A204.1 (cell line): Measurements from ENCODE around the gene CA4.

ENCODE experiments used
- FAIRE-seq: peaks from 2 replicates; lab custom pipeline; 2012; peaks lifted over from hg19 to GRCh38; lab: Jason Lieb, UNC

CA4 gene

GRCh38 chr17:60130466-60130865 is 19.3 kb upstream of the CA4 start:
- no peak for FAIRE-seq

- FAIRE-seq, result no peak
Measured at GRCh38 chr17:60134396-60135150, 15.2 kb upstream of the CA4 start.

GRCh38 chr17:60135151-60135950 is 14.4 kb upstream of the CA4 start:
- no peak for FAIRE-seq

- no peak for FAIRE-seq
Measured at GRCh38 chr17:60135951-60136666, 13.7 kb upstream of the CA4 start.

- no peak for FAIRE-seq
Measured at GRCh38 chr17:60137731-60138130, 12.0 kb upstream of the CA4 start.

- FAIRE-seq, result no peak
Measured at GRCh38 chr17:60138769-60139437, 10.9 kb upstream of the CA4 start.

DNA sequence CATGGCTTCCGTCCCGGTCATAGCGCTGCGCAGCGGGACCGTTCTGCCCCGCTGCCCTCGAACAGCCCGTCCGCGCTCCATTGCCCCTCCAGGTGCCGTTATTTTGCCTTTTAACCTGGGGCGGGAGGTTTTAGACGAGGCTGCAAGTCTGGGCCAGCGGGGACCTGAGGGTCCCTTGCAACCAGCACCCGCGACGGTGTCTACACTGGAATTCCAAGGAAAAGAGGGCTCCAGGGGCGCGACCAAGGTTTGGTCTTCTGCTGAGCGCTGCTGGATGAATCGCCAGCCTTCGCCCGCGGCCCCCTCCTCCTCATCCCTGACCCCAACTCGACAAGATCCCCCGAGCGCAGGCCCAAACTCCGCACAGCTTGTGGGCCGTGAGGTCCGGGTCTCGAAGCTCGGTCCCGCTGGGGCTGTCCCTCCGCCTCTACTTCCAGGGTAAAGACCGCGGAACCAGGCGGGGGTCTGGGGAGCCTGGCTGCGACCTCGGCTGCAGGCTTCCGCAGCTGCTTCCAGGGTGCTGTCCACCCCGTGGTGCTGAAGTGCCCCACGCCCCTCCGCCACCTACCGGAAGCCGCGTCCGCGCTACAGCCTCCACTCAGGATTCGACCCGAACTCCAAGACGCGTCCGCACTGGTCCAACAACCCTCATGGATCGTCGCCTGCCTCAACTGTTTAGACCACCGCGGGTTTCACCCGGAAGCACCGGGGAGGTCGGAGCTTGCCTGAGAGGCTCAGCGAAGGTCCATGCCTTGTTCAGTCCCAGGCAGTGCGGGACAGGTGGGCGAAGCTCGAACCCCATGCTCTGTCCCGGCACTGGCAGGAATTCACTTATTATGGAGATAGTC is 10.1 kb upstream of the CA4 start:
- FAIRE-seq, result no peak

GRCh38 chr17:60141111-60142018 is 8.4 kb upstream of the CA4 start:
- FAIRE-seq, result no peak

GRCh38 chr17:60142872-60143499 is 6.8 kb upstream of the CA4 start:
- FAIRE-seq, result peak; percentile 95

- no peak for FAIRE-seq
Measured at GRCh38 chr17:60145006-60145935, 4.5 kb upstream of the CA4 start.

- no peak for FAIRE-seq
Measured at GRCh38 chr17:60146206-60146605, 3.6 kb upstream of the CA4 start.

GRCh38 chr17:60147553-60148223 is 2.1 kb upstream of the CA4 start:
- FAIRE-seq, result no peak

DNA sequence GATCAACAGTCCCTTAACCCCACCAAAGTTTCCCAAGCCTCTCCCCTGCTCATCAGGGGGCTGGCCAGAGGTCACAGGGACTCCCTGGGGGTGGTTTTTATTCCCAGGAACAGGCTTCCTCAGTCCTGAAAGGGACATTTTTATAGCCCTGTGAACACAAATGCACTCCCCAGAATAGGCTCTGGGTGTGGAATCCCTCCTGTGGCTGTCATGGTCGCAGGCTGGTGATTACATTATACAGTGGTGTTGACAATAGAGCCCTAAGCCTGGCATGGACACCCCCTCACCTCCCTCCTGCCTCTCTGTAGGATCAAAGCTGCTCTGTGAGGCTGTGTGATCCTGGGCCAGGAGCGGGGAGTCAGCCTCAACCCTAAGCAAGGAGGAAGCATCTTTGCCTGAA is 1.4 kb upstream of the CA4 start:
- FAIRE-seq, result no peak

- FAIRE-seq, result no peak
Measured at GRCh38 chr17:60151355-60151754, 1.6 kb downstream of the CA4 start.

DNA sequence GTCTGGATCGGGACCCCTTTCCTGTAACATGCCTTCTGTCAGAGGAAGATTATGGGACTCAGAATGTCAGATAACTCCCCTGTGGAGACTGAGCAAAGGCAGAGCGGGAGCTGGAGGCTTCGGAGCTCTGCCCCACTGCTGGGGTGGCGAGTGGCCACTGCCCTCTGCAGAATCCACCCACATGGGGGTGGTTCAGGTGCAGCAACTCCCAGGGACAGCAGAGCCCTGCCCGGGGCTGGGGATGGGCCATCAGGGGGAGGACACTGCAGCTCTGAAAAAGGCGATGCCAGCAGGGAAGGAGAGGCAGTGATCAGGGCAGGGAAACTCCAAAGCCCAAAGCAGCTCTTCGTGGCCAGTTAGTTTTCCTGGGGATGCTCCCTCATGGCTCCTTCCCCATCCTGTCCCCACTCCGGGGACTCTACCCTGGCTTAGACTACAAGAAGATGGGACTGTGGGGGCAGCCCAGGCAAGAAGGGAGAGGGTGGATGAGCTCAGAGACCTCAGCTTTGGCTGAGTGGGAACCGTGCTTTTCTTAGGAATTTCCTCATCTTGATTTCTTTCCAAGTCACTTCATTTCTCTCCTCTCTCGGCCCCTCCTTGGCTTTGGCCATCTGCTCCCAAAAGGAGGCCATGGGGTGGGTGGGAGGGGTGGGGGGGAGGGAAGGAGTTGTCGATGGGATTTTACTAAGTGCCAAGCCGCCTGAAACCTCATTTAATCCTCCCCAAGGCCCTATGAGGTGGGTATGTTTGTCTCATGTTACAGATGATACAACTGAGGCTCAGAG is 4.0 kb downstream of the CA4 start:
- no peak for FAIRE-seq

DNA sequence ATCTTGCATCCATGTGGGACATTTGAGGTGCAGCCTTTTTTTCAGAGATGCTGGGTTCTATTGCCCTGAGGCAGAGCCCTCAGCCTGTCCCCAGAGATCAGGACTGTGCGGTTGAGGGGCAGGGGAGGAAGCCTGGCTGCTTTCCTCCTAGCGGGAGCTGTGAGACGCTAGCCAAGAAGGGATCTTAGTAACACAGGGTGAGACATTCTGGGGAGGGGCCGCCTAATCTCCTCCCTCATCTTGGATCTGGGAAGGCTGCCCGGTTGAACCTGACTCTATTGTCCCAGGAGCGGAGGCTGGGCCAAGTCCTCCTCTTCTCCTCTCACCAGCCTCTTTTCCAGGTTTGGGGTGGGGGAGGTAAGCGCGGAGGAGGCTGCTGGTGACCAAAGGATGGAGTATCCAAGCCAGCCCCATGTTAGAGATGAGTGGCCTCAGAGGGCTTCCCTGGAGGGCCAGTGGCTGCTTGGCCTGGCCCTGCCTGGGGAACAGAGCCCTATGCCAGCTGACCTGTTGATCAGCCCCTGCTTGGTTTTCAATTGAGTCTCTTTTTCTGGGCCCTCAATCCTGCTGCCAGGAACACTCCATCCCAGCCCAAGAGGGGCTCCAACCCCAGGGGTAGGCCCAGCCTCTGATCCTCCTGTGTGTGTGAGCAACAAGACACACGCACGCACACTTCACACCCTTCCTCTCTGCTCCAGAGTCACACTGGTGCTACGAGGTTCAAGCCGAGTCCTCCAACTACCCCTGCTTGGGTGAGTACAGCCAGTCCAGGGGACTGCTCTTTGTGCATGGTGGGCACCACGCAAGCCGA is 5.0 kb downstream of the CA4 start:
- FAIRE-seq, result no peak

DNA sequence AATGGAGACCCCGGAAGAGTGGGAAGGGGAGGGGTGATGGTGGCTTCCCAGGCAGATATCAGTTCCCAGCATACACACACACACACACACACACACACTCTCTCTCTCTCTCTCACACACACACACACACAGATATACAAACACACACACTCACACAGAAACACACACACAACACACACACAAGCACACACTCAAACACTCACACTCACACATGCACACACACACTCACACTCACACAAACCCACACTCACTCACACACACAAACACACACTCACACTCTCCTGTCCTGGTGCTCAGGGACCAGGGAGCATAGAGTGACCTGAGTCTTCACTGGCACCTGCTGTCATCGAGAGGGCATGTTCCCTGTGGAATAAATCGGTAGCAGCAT is 5.6 kb downstream of the CA4 start:
- no peak for FAIRE-seq
